HG03097 (cell line): ENCODE data around the gene TGFBR3L.
"Not testable (repeated sequence)": the region's sequence is repeated elsewhere in the genome, so short reads cannot be mapped to it uniquely, and the experiment has no call there.

Experiments used
- ATAC-seq: cut with Tn5 transposase; IDR thresholded peaks from one replicate; pipeline ENCODE4 v1.9.1; 2021; ENCODE audit not compliant: unreplicated experiment, low FRiP score

The TGFBR3L gene

GRCh38 chr19:7916103-7916954 lies 1.7 kb downstream of the TGFBR3L start:
- no peak for ATAC-seq

- ATAC-seq = no peak
Measured at GRCh38 chr19:7916955-7917266, 2.3 kb downstream of the TGFBR3L start.

GRCh38 chr19:7917267-7918061 lies 2.8 kb downstream of the TGFBR3L start:
- ATAC-seq = no peak

- not testable (repeated sequence) for ATAC-seq
Measured at GRCh38 chr19:7918062-7918614, 3.5 kb downstream of the TGFBR3L start.

DNA sequence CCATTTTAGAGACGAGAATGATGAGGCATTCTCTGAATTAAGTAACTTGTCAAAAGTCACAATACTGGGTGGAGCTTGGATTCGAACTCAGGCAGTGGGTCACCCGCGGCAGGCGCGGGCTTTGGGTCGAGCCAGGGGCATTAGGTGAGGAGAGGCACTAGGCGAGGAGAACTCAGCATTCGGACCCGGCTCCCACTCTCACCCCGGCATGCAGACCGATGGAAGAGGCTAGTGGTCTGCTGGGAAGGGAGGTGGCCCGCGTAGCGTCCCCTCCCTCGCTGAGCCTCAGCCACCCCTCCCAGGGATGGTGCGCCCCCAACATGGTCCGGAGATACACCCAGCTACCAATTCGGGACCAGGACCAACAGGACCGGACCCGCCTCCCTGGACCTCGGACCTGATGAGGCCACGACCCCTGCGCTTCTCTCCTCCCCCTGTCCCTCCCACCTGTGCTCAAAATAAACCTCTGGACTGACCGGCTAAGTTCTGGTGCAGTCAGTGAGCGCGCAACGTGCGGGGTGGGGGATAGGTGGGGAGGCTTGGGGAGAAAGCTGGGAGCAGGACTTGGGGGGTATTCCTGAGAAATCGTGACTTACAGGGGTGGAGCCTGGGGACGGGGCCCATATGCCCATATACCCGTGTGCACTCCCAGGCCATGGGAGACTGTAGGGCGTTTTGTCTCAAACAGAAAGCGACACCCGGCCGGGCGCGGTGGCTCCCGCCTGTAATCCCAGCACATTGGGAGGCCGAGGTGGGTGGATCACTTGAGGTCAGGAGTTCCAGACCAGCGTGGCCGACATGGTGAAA lies 4.2 kb downstream of the TGFBR3L start:
- ATAC-seq = no peak

GRCh38 chr19:7919610-7920518 lies 5.2 kb downstream of the TGFBR3L start, which contains the start of gene SNAPC2:
TSS of gene SNAPC2 (plus strand) at chr19:7920338. CDS start at chr19:7920367, 29 bp downstream.
- ATAC-seq = peak; percentile 52

DNA sequence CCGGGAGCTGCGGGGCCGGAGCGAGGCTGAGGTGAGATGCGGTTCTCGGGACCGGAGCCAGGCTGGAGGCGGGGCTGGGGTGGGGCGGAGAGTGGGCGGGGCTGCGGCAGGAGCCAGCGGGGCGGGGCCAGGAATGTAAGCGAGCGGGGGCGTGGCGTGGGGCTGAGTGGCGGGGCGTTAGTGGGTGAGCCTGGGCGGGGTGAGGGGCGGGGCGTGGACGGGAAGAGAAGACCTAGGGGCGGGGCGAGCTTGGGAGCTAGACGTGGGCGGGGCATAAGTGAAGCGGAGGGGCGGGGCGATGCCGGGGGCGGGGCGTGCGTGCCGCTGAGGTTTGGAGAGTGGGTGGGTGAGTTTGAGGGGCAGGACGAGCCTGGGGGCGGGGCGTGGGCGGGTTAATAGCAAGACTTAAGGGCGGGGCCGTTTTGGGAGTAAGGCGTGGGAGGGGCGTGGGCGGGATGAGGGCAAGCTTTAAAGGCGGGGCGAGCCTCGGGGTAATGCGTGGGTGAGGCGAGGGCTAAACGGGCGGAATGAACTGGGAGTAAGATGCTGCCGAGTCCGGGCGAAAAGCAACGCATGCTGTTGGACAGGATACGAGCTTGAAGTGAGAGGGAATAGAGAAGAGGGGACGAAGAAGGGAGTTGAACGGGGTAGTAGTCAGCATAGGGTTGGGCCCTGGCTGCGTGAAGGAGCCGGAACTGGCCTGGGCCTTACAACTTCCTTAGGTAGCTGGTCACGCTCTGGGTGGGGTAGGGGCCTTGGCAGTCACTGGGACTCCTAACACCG lies 6.1 kb downstream of the TGFBR3L start:
- peak; percentile 39 for ATAC-seq

DNA sequence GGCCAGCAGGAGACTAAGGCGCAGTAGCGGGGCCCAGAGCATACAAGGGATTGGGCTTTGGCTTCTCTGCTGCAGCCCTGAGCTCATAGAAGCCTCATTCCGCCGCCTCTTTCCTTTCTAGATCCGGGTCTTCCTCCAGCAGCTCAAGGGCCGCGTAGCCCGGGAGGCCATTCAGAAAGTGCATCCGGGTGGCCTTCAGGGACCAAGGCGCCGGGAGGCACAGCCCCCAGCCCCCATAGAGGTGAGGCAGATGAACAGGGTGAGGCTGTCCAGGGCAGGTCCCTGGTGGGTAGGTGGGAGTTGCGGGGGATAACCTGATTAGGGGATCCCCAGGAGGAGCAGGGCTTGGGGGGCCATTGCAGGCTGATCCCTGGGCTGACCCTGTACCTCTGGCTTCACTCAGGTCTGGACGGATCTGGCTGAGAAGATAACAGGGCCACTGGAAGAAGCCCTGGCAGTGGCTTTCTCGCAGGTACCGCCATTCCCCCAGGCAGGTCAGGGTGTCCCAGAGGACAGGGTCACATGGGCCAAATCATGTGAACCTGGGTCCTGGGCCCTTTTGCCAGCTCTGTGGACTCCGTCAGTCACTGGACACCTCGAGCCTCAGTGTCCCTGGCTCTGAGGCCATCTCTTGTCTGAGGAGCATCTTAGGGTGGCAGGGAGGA lies 6.8 kb downstream of the TGFBR3L start:
- no peak for ATAC-seq

DNA sequence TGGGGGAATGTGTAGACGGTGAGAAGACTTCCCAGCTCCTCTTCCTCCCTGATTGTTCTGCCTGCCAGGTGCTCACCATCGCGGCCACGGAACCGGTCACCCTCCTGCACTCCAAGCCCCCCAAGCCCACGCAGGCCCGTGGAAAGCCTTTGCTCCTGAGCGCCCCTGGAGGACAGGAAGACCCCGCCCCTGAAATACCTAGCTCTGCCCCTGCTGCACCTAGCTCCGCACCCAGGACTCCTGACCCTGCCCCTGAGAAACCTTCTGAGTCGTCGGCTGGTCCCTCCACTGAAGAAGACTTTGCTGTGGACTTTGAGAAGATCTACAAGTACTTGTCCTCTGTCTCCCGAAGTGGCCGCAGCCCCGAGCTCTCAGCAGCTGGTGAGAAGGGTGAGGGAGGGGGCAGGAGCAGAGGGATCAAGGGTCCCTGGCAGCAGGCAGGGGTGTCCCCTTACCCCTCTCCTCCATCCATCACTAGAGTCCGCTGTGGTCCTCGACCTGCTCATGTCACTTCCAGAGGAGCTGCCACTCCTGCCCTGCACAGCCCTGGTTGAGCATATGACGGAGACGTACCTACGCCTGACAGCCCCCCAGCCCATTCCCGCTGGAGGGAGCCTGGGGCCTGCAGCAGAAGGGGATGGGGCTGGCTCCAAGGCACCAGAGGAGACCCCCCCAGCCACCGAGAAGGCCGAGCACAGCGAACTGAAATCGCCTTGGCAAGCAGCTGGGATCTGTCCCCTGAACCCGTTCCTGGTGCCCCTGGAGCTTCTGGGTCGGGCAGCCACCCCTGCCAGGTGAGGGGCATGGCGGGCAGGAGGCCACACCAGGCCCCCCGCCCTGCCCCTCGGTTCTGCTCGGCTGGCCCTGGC lies 7.6 kb downstream of the TGFBR3L start:
- ATAC-seq = no peak

DNA sequence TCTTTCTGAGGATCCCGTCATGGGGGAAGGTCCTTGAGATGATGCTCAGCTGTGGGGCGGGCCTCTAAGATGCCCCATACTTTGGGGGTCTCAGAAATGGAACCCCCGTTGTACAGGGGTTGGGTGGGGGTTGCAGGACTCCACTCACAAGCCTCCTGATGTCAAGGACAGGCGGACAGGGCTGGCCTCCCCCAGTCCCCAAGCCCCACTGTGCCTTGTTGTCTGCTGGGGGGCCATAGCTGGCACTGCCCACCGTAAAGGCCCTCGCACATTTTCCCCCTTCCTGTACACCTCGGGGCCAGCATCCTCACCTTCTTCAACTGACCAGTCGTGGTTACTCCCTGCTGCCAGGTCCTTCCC lies 8.2 kb downstream of the TGFBR3L start:
- no peak for ATAC-seq

- ATAC-seq = no peak
Measured at GRCh38 chr19:7923295-7924191, 8.9 kb downstream of the TGFBR3L start.

DNA sequence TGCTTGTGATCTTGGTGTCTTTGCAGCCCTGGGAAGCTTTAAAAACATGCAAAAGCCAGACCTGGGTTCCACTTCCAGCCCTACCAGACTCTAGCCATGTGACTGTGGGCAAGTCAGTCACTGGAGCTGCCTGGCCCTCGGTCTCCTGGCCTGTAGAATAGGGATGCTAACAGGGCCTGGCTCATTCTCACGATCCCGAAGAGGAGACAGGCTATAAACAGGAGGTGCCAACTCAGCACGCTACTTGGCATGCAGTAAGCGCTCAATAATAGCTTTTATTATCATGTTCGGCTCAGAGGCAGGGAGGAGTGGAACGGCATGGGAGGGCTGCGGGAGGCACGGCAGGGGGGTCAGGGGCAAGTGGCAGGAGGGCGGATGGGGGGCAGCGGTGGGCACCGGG lies 9.6 kb downstream of the TGFBR3L start:
- ATAC-seq = no peak

GRCh38 chr19:7924651-7925170 lies 10.1 kb downstream of the TGFBR3L start:
- ATAC-seq = no peak

DNA sequence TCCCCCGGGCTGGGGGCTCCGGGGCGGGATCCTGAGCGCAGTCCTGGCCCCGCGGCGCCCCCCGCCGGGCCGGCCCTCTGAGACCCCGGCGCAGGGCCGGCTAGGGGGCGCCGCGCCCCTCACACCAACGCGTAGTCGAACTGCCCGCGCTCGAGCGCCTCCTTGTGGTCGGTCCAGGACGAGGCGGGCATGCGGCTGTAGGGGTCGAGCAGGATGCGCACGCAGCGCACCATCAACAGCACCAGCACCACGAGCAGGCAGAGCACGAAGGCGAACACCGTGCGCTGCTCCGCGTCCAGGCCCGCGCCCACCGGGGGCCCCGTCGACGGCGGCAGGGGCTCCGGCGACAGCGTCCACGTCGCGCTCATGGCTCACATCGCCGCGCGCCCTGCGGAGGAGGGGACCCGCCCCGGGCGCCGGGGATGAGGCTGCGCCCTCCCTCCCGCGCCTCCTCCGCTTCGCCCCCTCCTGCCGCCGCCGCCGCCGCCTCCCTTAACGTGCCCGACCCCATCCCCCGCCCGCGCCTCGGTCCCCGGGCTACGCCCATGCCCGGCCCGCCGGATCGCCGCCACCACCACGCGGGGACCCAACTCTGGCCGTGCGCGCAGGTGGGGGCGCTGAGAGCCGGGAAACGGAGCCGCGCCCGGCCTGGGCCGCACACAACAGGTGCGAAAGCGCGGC lies 10.7 kb downstream of the TGFBR3L start:
- ATAC-seq = no peak

DNA sequence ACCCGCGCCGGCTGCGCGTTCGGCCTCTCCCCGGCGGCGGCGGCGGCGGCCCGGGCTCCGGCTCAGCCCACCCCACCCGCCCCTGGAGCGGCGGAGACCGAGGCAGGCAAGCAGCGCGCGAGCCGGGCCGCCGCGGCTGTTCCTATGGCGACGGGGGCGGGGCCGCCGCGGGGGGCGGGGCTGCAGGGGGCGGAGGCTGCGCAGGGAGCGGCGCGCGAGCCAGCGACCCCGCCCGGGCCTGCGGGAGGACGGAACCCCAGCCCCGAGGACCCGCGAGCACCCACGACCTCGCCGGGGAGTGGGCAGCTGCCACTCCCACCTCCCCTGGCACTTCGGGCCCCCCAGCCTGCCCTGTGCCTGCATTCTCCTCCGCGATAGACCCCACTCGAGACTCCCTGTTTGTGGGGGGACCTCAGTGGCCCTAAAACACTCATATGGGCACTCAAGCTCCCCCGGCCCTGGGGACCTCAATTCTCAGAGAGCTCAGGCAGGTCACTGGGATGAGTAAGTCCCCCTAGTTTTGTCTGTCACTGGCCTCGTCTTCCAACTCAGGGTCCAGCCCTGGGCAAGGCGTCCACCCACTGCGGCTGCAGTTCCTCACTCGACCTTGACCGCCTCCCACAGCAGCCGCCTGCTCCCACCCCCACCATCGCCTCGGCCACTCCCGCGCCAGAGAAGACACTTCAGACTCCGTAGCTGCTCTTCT lies 11.5 kb downstream of the TGFBR3L start, which contains the start of gene CTXN1:
CTXN1 (minus strand) TSS at position 115 of the 706 bp plus-strand sequence. CDS start 597 bp downstream, outside the sequence.
- ATAC-seq = no peak
